ENCODE data around the gene CCNG1.

CCNG1 gene

DNA sequence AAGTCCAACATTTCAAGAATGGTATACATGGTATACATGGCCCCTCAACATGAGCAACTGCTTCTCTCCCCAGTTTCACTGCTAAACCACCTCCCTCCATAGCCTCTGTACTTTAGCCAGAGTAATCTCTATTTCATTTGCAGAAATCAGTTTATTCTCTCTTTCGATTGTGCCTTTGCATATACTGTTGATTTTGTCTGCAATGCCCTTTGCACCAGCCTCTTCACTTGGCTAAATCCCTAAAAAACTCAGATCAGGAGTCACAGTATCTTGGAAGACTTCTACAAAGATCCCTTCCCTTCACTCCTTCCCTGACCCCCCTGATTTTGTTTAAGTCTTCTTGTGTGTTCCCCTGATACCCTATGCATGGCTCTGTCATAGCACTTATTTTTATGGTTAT, 4.9 kb upstream of the CCNG1 start:
- DNase-seq (ENCODE audit: low read depth) = no peak
- TF ChIP-seq, protein P1, sequence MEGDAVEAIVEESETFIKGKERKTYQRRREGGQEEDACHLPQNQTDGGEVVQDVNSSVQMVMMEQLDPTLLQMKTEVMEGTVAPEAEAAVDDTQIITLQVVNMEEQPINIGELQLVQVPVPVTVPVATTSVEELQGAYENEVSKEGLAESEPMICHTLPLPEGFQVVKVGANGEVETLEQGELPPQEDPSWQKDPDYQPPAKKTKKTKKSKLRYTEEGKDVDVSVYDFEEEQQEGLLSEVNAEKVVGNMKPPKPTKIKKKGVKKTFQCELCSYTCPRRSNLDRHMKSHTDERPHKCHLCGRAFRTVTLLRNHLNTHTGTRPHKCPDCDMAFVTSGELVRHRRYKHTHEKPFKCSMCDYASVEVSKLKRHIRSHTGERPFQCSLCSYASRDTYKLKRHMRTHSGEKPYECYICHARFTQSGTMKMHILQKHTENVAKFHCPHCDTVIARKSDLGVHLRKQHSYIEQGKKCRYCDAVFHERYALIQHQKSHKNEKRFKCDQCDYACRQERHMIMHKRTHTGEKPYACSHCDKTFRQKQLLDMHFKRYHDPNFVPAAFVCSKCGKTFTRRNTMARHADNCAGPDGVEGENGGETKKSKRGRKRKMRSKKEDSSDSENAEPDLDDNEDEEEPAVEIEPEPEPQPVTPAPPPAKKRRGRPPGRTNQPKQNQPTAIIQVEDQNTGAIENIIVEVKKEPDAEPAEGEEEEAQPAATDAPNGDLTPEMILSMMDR (conservative IDR thresholded peaks at IDR 0.05; ENCODE audit: low read depth, low read length) = no peak
- H3K4me3 ChIP-seq (ENCODE audit: low read depth, low read length) = no peak overlapping the region

DNA sequence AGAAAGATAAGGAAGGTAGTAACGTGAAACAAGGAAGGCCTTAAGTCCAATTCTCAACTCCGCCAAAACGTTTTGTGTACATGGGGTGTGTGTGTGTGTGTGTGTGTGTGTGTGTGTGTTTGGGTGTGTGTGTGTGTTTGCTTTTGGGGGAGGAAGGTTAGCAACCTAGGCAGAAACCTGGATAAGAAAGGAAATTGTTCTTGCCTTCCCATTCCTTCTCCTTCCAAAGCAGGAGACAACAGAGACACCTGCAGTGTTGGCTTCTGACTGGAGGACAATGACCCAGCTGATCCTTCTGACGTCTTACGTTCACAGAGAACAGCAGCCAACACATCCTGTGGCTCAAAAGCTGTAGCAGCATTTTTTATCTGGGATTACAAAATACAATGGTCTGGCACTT, 4.1 kb upstream of the CCNG1 start:
- TF ChIP-seq, protein P1 (conservative IDR thresholded peaks at IDR 0.05; ENCODE audit: low read depth, low read length) = no peak
- DNase-seq (ENCODE audit: low read depth) = peak; percentile 52
- no peak overlapping the region for H3K4me3 ChIP-seq (ENCODE audit: low read depth, low read length)

- TF ChIP-seq, protein P1 (conservative IDR thresholded peaks at IDR 0.05; ENCODE audit: low read depth, low read length) = no peak
- DNase-seq (ENCODE audit: low read depth) = peak; percentile 74
These were observed 3.0 kb upstream of the CCNG1 start for GRCh38 chr5:163434401-163434866.

DNA sequence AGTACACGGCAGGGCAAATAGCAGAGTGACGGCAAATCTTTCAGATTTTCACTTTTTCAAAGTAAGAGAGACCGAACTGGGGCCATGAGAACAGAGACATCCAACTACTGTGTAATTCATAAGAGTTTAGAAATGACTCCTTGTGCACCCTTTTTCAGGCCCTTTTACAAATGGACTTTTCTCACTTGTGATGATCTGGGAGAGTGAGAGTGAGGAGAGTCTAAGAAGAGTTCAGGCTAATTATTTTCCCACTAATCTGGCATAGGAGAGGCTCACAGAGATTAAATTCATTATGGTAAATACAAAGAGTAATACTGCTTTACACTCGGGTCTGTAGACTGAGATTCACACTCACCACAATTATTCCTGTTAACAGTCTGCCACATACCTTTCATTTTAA, 880 bp upstream of the CCNG1 start:
- TF ChIP-seq, protein P1 (conservative IDR thresholded peaks at IDR 0.05; ENCODE audit: low read depth, low read length) = no peak
- no peak for DNase-seq (ENCODE audit: low read depth)
- no peak overlapping the region for H3K4me3 ChIP-seq (ENCODE audit: low read depth, low read length)

More at GRCh38 chr5:163434401-163434866, 3.0 kb upstream of the CCNG1 start:
- H3K4me3 ChIP-seq (ENCODE audit: low read depth, low read length) = no peak overlapping the region

- TF ChIP-seq, protein P1 (conservative IDR thresholded peaks at IDR 0.05; ENCODE audit: low read depth, low read length) = no peak
- no peak for DNase-seq (ENCODE audit: low read depth)
- peak overlapping the region; percentile 50 for H3K4me3 ChIP-seq (ENCODE audit: low read depth, low read length)
These were observed 435 bp upstream of the CCNG1 start for GRCh38 chr5:163437011-163437308.

- TF ChIP-seq, protein P1 (conservative IDR thresholded peaks at IDR 0.05; ENCODE audit: low read depth, low read length) = no peak
- DNase-seq (ENCODE audit: low read depth) = no peak
- peak overlapping the region; percentile 84 for H3K4me3 ChIP-seq (ENCODE audit: low read depth, low read length)
These were observed 1.7 kb downstream of the CCNG1 start for GRCh38 chr5:163439092-163439425.

GRCh38 chr5:163440954-163441353, 3.6 kb downstream of the CCNG1 start:
- no peak for DNase-seq (ENCODE audit: low read depth)
- TF ChIP-seq, protein P1 (conservative IDR thresholded peaks at IDR 0.05; ENCODE audit: low read depth, low read length) = no peak
- peak overlapping the region; percentile 84 for H3K4me3 ChIP-seq (ENCODE audit: low read depth, low read length)
